ENCODE data around the gene ADCY1.

DNA sequence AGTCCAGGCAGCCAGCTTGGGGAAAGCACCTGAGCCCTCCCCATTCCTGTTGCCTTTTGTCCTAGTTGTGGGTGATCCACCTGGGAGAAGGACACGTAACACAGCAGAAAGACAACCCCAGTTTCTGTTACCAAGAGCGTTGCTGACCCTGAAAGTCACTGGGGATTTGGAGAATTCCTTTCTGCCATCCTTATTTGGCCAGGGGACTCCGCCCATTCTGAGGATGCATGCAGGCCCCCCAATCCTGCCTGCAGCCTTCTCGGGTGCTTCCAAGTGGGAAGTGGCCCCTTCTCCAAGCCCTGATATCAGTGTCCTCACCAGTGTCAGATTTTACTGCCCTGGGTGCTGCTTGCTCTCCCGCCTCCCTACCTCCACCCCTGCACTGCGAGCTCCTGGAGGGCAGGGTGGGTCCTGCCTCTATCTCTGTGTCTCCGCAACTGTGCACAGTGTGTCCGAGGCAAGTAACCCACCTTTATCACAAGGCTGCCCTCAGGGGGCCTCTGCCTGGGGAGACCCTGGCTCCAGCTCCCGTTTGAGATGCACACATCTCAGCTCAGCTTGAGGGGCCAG is 9.2 kb upstream of the ADCY1 start:
- TF ChIP-seq, protein P1, sequence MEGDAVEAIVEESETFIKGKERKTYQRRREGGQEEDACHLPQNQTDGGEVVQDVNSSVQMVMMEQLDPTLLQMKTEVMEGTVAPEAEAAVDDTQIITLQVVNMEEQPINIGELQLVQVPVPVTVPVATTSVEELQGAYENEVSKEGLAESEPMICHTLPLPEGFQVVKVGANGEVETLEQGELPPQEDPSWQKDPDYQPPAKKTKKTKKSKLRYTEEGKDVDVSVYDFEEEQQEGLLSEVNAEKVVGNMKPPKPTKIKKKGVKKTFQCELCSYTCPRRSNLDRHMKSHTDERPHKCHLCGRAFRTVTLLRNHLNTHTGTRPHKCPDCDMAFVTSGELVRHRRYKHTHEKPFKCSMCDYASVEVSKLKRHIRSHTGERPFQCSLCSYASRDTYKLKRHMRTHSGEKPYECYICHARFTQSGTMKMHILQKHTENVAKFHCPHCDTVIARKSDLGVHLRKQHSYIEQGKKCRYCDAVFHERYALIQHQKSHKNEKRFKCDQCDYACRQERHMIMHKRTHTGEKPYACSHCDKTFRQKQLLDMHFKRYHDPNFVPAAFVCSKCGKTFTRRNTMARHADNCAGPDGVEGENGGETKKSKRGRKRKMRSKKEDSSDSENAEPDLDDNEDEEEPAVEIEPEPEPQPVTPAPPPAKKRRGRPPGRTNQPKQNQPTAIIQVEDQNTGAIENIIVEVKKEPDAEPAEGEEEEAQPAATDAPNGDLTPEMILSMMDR (IDR thresholded peaks at IDR 0.05): no peak
- no peak for TF ChIP-seq POLR2AphosphoS5 (IDR thresholded peaks at IDR 0.05)
